Stimulated activated CD4-positive, alpha-beta T cell treated with anti-CD3 and anti-CD28 coated beads, Interleukin-4, amount 100 ng/mL, for 1 hour (primary cell): ENCODE data around the gene UGT3A2.

Experiments
- DNase-seq: peaks from one replicate; pipeline ENCODE4 v3.0.0-alpha.2; 2020

The UGT3A2 gene, protein sequence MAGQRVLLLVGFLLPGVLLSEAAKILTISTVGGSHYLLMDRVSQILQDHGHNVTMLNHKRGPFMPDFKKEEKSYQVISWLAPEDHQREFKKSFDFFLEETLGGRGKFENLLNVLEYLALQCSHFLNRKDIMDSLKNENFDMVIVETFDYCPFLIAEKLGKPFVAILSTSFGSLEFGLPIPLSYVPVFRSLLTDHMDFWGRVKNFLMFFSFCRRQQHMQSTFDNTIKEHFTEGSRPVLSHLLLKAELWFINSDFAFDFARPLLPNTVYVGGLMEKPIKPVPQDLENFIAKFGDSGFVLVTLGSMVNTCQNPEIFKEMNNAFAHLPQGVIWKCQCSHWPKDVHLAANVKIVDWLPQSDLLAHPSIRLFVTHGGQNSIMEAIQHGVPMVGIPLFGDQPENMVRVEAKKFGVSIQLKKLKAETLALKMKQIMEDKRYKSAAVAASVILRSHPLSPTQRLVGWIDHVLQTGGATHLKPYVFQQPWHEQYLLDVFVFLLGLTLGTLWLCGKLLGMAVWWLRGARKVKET

DNA sequence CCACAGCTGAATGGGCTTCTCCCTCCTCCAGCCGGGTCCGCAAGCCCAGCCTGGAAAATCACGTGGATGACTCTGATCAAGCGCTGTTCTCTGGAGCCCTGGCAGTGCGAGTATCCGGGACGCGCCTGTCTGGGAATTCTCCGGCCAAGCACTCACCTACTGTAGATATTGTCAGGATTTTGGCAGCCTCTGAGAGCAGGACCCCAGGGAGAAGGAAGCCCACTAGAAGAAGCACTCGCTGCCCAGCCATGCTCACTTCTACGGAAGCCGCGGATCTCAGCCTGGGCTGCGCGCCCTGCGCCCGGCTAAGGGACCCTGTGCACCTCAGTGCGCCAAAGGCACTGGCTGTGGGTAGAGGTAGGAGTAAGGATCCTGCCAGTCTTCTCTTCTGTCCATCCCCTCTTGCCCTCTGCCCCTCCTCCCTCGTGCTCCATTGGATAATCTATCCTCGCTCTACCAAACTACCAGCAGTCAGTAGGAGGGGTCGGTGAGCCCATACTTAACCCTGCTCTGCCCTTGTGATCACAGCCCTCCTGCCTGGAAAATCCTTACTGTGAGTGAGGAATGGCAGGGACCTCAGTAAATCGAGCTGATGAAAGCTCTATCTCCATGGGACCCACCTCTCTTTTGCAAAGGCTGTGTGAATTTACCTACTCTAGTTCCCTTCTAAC lies at the start of gene UGT3A2:
UGT3A2 (minus strand) TSS at position 343 of the 671 bp plus-strand sequence; CDS start at position 250, 93 bp downstream.
- no peak for DNase-seq

DNA sequence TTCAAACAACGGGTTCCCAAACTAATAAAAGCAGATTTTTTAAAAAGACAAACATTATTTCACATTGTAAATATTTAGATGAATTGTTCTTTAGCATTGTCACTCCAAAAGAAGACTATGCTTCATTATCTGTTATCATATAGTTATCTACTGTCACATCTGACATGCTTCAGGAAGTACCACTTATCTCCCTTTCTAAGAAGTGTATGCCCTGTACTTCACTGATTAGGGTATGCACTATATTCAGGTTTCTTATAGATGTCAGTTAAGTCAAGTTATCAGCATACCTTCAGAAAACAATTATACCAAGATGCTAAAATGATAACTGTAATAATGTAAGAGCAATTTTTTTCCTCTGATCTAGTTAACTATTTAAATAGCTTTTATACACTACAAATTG lies 44.6 kb upstream of the UGT3A2 start:
- DNase-seq, result no peak

DNA sequence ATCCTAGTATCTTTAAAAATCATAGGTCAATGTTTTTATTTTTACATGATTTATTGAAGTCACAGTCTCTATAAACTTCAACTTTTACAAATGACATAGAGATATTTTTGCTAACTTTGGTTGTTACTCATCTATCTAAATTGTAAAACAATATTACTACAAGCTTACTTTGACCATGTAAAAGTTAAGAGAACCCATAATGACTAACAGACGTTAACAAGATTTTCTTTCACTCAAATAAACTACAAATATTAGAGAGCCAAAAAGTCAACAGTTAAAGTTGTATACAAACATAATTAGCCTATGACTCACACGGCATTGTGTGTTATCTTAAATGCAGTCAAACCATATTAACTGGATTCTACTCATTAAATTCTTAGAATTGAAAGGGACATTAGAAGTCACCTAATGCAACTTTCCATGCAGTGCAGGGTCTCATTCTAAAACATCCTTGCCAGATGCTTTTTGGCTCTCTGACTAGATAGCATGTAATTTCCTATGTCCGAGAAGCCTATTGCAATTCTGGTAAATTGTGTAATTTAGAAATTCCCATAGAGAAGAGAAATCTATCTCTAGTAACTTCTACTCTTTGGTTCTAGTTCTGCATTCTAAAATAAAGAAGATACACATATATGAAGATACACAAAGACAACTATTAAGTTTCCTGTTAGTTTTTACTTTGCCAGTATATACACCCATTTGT lies 42.2 kb upstream of the UGT3A2 start:
- DNase-seq, result no peak

DNA sequence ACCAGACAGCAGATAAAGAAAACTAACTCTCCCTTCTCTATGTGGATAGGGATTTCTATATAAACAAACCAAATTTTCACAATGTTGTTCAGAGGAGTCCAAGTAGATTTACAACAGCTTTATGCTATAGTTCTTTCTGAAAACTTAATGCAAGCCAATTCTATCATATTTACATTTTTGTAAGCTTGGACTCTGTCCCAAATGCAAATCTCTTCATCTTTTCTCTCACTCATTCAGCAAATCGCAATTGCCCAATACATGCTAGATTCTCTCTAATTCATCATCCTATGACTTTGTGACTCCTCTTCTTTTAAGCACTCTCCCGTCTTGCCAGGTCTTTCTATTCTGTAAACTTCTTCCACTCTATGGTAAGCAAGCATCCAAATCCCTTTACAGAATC lies 39.1 kb upstream of the UGT3A2 start:
- no peak for DNase-seq

DNA sequence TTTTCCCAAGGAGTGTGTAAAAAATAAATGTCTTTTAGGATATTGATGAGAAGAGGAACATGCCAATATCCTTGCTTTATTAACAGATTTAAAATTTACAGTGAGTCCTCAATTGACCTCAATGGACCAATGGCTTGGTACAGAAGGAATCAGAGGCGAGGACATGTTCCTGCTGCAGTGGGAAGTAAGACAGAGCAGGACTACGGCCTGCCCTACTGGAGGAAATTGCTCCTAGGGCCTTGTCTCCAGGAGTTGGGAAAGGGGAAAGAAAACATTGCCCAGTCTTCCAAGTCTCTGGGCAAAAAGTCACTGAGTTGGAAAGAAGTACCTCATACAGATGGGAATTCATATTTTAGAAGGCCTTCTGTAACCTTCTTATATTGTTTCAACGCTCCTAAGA lies 33.1 kb upstream of the UGT3A2 start:
- no peak for DNase-seq

DNA sequence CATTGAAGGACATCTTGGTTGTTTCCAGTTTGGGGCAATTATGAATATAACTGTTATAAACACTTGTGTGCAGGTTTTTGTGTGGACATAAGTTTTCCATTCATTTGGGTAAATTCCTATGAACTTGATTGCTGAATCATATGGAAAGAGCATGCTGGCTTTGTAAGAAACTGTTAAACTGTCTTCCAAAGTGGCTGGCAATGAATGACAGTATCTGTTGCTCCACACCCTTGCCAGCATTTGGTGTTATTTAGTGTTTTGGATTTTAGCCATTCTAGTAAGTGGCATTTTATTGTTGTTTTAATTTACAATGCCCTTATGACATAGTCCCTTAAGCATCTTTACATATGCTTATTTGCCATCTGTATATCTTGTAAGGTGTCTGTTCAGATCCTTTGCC lies 29.8 kb upstream of the UGT3A2 start:
- DNase-seq, result no peak

DNA sequence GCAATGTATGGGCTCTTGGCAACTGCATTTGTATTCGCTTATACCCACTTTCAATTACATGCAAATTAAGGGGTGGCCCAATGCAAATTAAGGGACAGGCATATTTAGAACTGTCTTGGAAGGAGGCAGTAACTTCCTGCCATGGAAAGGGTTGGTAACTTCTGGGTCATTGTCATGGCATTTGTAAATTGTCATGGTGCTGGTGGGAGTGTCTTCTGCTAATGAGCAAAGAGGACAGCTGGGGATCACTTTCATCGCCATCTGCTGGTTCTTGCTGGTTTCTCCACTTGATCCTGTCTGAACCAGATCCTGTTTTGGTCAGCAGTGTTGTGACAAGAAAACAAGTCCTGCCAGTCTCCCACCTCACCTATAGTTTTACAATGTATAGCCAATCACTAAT lies 23.3 kb upstream of the UGT3A2 start:
- DNase-seq, result no peak

DNA sequence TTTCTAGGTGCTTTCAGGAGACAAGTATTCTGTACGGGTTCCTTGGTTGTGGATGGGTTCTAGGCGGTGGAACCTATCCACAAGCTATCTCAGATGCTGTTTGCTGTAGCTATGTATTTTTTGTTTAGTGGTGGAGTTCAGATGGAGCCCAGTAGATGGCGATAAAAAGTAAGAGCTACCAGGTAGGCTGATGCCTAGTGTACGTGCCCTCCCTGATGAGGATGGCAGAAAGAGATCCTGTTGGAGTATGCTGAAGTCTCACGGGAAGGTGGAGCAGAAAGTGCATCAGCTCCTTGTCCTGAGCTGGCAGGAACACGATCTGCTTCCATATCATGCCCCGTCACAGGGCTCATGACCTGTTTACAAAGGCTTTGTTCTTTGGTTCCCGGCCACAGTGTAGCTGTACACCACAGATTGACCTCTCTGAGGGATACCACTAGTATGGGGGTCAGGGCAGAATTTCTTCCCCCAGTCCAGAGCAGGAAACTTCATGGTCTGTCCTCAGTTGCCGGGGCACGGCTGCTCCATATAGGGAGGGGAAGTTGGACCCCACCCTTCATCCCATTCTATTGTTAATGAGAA lies 12.6 kb upstream of the UGT3A2 start:
- no peak for DNase-seq

DNA sequence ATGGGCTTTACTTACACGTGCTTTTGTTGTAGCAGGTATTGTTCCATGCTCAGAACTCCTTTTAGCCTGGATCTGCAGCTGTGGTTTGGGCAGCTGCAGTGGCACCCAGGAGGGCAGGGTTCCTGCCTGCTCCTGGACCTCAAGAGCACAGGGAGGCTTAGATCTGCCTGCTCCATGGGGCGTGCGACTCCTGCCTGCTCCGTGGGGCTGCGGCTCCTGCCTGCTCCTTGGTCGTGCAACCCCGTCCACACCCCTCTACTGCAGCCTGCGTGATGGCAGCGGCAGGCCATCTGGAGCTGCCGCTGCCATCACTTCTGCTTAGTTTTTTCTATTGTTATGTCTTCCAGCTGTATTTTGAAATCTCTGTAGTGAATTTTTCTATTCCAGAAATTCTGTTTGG lies 11.7 kb upstream of the UGT3A2 start:
- no peak for DNase-seq

DNA sequence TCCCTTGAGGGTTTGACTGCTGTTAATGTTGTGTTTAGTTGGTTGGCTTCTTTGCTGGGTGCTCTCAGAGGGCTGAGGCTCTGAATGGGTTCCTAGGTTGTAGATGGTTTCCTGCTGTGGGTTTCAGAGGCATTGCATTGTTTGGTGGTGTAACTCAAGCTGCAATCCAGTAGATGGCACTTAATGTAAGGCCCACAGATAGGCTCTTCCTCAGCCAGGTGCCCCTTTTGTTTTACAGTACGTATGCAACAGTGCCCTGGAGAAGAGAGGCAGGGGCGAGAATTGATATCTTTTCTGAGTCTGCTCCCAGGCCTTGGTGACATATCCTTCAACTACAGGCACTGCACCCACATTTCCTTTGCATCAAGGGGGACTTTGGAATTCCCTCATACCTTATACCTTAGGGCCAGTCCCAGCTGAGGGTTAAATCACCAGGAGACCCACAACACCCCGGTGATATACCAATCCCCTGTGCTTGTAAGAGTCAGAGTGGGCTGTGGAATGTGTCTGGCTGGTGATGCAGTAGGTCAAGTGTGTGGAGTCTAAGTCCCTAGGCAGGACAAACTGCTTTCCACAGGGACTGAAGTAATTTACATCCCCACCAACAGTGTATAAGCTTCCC lies 7.0 kb upstream of the UGT3A2 start:
- DNase-seq, result no peak

DNA sequence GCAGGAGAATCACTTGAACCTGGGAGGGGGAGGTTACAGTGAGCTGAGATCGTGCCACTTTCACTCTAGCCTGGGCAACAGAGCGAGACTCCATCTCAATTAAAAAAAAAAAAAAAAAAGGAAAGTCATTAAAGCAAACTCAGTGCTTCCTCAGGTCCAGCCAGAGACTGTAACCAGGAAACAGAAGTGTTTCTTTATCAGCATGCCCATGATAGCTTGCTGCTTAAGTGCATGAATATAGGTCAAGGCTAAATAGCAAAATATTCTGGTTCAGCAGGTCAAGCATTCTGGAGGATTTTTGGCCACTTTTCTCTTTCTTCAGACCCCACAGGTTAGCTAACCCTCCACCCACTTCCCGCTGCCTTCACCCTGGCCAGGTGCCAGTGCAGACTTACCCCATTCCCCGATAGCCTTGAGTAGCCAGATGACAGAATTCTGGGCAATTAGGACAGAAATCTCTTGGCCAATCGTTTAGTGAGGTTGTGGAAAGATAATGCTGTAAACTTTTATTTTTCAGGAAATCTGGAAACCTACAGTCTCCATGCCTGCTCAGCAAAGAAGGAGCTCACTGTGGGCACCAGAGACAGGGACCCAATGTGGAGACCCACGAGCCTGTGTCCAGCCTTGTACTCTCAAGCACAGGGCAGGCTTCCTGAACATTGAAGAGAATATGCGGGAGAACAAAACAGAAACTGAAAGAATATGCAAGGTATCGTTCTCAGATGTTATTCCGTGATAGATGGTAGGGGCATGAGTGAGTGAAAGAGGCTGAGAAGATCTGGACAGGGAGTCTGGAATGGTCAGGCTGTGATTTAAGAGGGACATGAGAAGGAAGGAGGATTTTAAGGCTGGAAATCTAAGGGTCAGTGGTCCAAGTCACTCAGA lies 4.2 kb upstream of the UGT3A2 start:
- DNase-seq, result no peak

DNA sequence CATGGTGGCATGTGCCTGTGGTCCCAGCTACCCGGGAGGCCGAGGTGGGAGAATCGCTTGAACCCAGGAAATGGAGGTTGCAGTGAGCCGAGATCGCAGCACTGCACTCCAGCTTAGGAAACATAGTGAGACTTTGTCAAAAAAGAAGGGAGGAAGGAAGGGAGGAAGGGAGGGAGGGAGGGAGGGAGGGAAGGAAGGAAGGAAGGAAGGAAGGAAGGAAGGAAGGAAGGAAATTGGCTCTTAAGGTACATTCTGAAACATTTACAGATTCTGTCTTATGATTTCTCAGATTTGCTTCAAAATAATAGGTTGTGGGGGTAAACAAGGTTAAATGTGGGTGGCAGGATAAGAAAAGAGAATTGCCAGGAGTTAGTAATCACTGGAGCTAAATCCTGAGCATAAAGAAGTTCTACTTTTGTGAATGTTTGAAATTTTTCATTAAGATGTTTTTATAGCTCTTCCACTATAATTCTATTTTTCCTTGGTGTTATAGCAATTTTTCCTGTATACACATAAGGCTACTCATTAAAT lies 2.1 kb upstream of the UGT3A2 start:
- DNase-seq, result no peak

DNA sequence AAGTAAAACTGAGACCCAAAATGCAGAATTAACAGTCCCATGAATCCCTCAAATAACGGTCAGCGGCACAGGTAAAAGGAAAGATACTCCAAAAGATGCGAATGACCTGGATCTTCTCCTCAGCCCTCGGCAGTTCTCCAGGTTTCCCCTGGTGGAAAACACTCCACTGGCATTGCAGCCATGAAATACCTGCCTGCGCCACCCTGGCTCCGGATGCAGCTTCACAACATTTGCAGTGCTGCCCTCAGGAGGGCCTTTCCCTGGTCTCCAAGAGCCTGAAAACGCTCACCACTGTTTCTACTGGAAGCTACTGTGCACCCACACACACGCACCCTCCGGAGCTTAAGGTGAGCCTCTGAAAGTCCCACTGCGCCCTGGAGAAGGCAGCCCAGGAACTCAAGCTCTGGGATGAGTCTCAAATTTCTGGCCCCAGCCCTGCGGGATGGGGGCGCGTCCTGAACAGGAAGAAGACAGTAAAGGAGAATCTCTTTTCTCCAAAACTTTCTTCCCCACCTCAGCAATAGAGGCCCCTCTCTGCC lies 612 bp downstream of the UGT3A2 start:
- DNase-seq, result no peak

DNA sequence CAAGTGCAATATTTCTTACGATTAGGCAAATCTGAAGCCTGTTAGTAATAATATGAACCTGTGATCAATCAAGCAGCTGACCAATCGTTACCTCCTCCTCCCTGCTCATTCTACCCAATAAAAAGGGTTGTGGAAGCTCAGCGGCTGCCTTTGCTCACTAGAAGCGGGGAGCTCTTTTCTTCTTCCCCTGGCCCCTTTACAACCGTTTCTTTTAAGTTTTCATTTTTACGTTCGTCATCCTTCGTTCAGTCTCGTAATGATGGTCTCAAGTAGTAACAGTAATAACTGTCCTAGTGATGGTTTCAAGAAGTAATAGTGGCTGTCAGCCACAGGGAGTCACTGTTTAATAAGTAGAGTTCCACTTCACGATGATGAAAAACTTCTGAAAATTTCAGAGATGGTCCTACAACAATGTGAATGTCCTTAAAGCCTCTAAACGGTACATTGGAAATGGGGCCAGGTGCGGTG lies 6.2 kb downstream of the UGT3A2 start:
- DNase-seq, result no peak

DNA sequence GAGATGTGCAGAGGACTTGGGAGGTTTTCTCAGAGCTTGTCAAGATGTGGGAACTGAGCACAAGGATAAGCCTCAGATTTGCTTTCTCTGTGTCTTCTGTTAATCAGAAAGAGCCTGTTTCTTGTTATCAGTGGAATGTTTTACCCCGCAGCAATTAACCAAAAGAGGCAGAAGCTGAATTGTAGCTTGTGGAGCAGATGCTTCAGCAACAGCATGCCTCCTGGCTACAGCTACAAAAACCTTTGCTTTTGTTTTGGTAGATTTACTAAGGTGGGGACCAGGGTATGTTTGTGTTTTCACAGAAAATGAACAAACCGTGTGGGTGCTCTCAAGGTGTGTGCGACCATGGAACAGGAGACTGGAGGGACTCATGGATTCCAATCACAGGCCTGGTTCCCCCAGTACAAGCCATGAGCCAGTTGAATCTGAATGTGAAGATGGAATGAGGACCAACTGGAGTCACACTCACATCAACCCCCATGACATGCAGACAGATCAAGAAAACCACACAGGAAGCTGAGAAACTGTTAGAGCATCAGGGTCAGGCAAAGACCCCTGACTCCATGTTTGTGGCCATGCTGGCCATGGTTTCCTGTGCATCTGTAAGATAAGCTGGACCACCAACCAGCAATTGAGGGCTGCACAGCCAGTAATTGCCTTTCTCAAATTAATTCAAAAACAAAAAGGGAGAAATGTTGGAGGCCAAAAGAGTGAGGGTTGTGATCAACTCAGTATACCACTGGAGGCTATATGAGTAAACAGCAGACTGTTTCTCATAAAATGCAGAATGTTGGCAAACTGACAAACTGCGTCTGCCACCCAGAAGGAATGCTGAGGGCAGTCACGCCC lies 6.9 kb downstream of the UGT3A2 start:
- no peak for DNase-seq

DNA sequence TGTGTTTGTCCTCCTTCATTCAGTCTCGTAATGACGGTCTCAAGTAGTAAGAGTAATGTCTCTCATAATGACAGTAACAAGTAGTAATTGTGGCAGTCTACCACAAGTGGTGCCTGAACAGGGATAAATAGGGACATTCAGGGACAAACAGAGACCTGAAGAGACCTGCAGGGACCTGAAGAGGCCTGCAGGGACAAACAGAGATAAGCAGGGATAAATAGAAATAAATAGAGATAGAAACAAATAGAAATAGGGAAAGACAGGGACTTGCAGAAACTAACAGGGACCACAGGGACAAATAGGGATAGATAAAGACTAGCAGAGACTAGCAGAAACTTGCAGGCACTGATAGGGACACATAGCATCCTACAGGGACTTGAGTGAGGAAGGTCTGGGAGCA lies 7.9 kb downstream of the UGT3A2 start:
- no peak for DNase-seq

DNA sequence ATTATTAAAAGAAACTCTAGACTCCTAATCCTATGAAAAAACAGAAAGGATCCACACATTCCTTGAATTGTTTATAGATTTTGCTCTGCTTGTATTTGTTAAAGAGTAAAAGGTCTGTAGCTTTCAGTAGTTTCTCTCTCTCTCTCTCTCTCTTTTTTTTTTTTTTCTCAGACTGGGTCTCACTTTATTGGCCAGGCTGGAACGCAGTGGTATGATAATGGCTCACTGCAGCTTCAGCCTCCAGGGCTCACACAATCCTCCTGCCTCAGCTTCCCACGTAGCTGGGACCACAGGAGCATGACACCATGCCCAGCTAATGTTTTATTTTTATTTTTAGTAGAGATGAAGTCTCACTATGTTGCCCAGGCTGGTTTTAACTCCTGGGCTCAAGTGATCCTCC lies 9.3 kb downstream of the UGT3A2 start:
- DNase-seq, result no peak

DNA sequence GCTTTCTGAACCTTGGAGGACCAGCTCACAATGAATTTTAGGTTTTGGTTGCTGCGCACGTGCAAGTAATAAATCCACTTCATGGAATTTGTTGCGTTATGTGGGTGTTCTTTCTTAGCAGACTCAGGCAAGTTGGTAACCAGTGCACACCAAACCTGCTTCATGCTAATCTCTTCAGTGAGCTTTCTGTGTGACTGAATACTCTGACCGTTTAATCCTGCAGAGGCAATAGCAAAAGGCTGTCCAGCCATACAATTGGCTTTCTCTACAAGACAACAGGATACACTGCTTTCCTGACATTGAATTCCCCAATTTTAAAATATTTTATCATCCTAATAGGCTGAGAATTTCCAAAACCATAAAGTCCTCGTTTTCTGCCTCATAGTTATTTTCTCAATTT lies 10.3 kb downstream of the UGT3A2 start:
- no peak for DNase-seq

DNA sequence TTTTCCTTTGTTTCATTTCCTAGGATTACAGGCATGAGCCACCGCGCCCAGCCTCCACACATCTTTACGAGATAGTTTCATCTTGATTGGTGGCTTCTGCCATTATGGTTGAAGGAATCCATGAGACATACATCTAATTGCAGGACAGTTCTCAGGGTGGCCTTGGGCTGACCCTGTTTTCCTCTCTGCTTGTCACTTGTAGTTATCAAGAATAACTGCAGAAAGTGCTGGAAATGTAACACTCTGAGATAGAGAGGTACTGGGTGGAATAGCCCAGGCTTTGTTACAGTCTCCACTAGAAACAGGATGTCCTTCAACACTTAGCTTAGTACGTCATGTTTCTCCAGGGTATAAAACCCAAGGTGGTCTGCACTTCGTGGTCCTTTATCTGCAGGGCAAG lies 10.7 kb downstream of the UGT3A2 start:
- no peak for DNase-seq

DNA sequence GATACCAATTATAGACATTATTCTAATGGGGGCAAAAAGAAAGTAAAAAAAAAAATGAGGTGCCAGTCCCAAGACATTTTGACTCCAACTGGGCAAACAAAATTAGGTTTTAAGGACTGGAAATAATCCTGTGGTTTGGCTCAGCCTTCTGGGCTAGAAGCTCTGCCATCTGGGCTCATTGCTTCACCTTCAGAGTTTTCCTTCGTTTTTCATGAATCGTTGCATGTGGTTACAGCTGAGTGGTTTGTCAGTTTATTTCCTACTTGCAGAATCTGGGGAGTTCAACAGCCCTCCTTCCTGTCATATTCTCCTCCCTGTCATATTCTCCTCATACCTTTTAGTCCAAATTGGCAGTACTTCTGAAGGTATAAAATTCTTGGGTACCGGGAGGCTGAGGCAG lies 12.0 kb downstream of the UGT3A2 start:
- DNase-seq, result no peak
